OCI-LY1 (cell line): ENCODE results near the gene ISCU.
"Not testable (repeated sequence)": the region's sequence is repeated elsewhere in the genome, so short reads cannot be mapped to it uniquely, and the experiment has no call there.

Experiments
- H2AFZ ChIP-seq: fragments of 200-600 bp; sonication (generic), shearing (Covaris generic); 2 replicates; pipeline ENCODE4 v1.6.0; 2014; ENCODE audit warnings: antibody characterized with exemption, mild to moderate bottlenecking, low read length
- H3F3A ChIP-seq: fragments of 200-600 bp; sonication (generic), shearing (Covaris generic); 2 replicates; pipeline ENCODE4 v1.6.0; 2014; ENCODE audit warnings: mild to moderate bottlenecking, antibody characterized with exemption, low read length, moderate library complexity; ENCODE audit not compliant: insufficient read depth
- H3K27ac ChIP-seq: fragments of 200-600 bp; sonication (generic); 2 replicates; pipeline ENCODE4 v1.5.1; 2014; ENCODE audit warnings: low read length, mixed run types, mild to moderate bottlenecking, low read depth; ENCODE audit not compliant: poor library complexity, severe bottlenecking
- H3K27me3 ChIP-seq: fragments of 200-600 bp; sonication (generic); 2 replicates; pipeline ENCODE4 v1.6.0; 2014; ENCODE audit warnings: antibody characterized with exemption, mild to moderate bottlenecking, low read length, moderate library complexity; ENCODE audit not compliant: insufficient read depth
- H3K36me3 ChIP-seq: fragments of 200-600 bp; sonication (generic); 2 replicates; pipeline ENCODE4 v1.6.1; 2014; ENCODE audit warnings: mild to moderate bottlenecking, antibody characterized with exemption, low read length, moderate library complexity, mixed read lengths; ENCODE audit not compliant: insufficient read depth
- H3K4me1 ChIP-seq: fragments of 200-600 bp; sonication (generic); 2 replicates; pipeline ENCODE4 v1.5.1; 2014; ENCODE audit warnings: mild to moderate bottlenecking, low read length, moderate library complexity; ENCODE audit not compliant: insufficient read depth, severe bottlenecking
- H3K4me2 ChIP-seq: fragments of 200-600 bp; sonication (generic), shearing (Covaris generic); 2 replicates; pipeline ENCODE4 v1.6.1; 2014; ENCODE audit warnings: low read length
- H3K4me3 ChIP-seq: fragments of 200-600 bp; sonication (generic); 2 replicates; pipeline ENCODE4 v1.5.1; 2014; ENCODE audit warnings: low read length, low read depth, mild to moderate bottlenecking, mixed read lengths; ENCODE audit not compliant: poor library complexity, severe bottlenecking
- H3K79me2 ChIP-seq: fragments of 200-600 bp; shearing (Covaris generic); 2 replicates; pipeline ENCODE4 v1.6.1; 2016; ENCODE audit warnings: mixed run types, low read length, mixed read lengths; ENCODE audit not compliant: insufficient read depth
- H3K9ac ChIP-seq: fragments of 200-600 bp; sonication (generic), shearing (Covaris generic); 2 replicates; pipeline ENCODE4 v1.6.1; 2014; ENCODE audit warnings: mild to moderate bottlenecking, low read length, mixed read lengths
- H3K9me2 ChIP-seq: fragments of 200-600 bp; sonication (generic), shearing (Covaris generic); 2 replicates; pipeline ENCODE4 v1.6.1; 2014; ENCODE audit warnings: low read depth, mild to moderate bottlenecking, low read length, mixed read lengths
- H3K9me3 ChIP-seq: fragments of 200-600 bp; shearing (Covaris generic); 2 replicates; pipeline ENCODE4 v1.6.1; 2014; ENCODE audit warnings: low read length, mixed read lengths
- H4K20me1 ChIP-seq: fragments of 200-600 bp; sonication (generic), shearing (Covaris generic); 2 replicates; pipeline ENCODE4 v1.6.0; 2016; ENCODE audit warnings: mild to moderate bottlenecking, low read length; ENCODE audit not compliant: insufficient read depth
- EZH2 ChIP-seq: fragments of 200-600 bp; sonication (generic), shearing (Covaris generic); IDR thresholded peaks from 2 replicates; pipeline ENCODE4 v1.8.0; 2017; ENCODE audit warnings: borderline replicate concordance, mixed run types, mild to moderate bottlenecking, antibody characterized with exemption, low read length, moderate library complexity, mixed read lengths
- TF ChIP-seq, protein P1 (sequence below): fragments of 200-600 bp; sonication (generic), shearing (Covaris generic); IDR thresholded peaks from 2 replicates; pipeline ENCODE4 v1.5.1; 2017; ENCODE audit warnings: mild to moderate bottlenecking, antibody characterized with exemption, low read length, moderate library complexity, mixed read lengths

The ISCU gene

DNA sequence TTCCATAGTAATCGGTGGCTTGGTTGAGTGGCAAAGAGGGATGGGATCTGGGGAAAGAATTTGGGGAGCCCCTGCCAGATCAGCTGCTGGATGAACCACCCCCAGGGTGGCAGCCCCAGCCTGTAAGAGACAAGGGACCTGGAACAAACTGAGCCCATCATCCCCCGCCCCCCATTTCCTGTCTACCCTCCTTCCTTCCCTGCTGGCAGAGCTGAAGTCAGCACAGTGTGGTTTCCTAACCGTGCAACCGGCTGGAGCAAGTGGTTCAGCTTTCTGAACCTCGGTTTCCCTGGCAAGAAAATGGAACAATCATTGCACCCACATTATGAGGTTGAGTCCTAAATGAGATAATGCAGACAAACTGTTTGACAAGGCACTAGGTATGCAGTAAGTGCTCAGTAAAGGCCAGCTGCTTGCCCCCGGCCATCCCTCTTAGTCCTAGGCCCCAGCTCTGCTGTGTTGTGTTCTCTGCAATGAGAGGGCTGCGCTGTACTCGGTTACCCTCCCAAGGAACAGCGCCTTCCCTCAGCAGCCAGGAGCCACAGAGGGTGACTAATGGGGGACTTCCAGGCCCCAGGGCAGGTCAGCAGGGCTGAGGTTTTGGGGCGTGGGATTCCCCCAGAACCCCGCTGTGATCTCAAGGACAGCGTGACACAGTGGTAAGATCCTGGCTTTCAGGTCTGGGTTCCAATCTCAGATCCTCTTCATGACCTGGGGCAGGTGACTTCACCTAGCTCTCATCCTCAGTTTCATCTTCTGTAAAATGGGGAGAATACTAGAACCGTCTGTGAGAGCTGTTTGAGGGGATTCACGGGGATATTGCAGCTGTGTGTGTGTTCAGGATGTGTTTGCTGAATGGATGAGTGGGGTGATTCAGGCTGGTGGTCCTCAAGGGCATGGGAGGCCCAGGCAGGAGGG is 54.8 kb downstream of the ISCU start:
- Histone ChIP-seq H3K79me2 (no peaks in the 10 kb centered on the region), H3K9me2 (no peaks in the 10 kb centered on the region), H4K20me1 (no peaks in the 10 kb centered on the region), H3K9ac (no peak overlapping the region), H3K4me2 (peak overlapping the region; percentile 16; the same call in 1 of the 2 replicates), H3K9me3 (peaks cover 4% of the 10 kb centered on the region; the same call in 1 of the 2 replicates), H3F3A (no peaks in the 10 kb centered on the region), H3K4me1 (peaks cover 16% of the 10 kb centered on the region), H2AFZ (no peak overlapping the region), H3K4me3 (no peak overlapping the region), H3K36me3 (no peaks in the 10 kb centered on the region; the same call in 1 of the 2 replicates), H3K27ac (peak overlapping the region; percentile 70), H3K27me3 (no peaks in the 10 kb centered on the region)
- TF ChIP-seq, protein P1, sequence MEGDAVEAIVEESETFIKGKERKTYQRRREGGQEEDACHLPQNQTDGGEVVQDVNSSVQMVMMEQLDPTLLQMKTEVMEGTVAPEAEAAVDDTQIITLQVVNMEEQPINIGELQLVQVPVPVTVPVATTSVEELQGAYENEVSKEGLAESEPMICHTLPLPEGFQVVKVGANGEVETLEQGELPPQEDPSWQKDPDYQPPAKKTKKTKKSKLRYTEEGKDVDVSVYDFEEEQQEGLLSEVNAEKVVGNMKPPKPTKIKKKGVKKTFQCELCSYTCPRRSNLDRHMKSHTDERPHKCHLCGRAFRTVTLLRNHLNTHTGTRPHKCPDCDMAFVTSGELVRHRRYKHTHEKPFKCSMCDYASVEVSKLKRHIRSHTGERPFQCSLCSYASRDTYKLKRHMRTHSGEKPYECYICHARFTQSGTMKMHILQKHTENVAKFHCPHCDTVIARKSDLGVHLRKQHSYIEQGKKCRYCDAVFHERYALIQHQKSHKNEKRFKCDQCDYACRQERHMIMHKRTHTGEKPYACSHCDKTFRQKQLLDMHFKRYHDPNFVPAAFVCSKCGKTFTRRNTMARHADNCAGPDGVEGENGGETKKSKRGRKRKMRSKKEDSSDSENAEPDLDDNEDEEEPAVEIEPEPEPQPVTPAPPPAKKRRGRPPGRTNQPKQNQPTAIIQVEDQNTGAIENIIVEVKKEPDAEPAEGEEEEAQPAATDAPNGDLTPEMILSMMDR, result no peak
- TF ChIP-seq EZH2, result no peak

DNA sequence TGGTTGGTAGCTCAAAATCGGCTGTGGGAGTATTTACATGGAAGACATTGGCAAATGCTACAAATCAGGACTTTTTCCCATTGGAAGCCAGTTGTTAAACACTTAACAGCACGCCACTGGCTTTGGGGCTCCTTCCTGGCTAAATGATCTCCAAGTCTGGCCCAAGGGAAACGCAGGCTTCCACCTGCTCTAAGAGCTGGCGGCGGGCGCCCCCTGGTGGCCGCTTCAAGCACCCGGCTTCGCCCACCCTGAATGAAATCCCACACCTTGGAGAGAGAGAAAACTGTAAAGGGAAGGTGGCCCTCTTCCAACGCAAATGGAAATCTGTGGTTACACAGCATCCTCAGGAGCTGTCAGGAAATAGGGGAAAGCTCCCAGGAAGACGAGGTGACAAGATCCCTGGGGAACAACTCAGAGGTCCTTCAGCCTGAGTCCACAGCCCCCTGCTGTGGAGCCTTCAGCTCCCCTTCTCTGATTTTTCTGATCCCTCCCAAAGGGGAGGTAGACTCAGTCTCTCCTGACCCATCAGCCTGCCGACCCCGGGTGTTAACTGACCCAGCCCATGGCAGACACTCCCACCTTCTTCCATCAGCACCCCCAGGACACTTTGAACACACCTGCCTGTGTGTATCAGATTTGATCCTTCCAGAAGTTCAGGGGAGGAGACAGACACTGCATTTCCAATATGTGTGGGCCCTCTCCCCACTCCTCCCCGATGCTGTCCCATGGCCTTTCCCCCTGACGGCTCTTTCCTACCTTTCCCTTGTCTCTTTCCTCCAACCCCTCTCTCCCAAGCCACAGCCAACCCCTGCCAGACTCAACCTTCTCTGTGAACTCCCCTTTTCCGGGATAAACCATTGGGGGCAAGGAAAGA is 55.9 kb downstream of the ISCU start:
- no peak overlapping the region for H3K27ac ChIP-seq
- TF ChIP-seq EZH2, result no peak
- TF ChIP-seq, protein P1, result peak; percentile 75
- no peak overlapping the region for H2AFZ ChIP-seq
- H3K4me2 ChIP-seq, result no peak overlapping the region
- H3K9me2 ChIP-seq, result no peaks in the 10 kb centered on the region
- H3K9me3 ChIP-seq, result peaks cover 4% of the 10 kb centered on the region; the same call in 1 of the 2 replicates
- no peak overlapping the region for H3K9ac ChIP-seq
- H4K20me1 ChIP-seq, result no peaks in the 10 kb centered on the region
- H3F3A ChIP-seq, result no peaks in the 10 kb centered on the region
- H3K36me3 ChIP-seq, result no peaks in the 10 kb centered on the region; the same call in 1 of the 2 replicates
- no peaks in the 10 kb centered on the region for H3K27me3 ChIP-seq
- H3K79me2 ChIP-seq, result no peaks in the 10 kb centered on the region
- H3K4me1 ChIP-seq, result peaks cover 21% of the 10 kb centered on the region
- H3K4me3 ChIP-seq, result no peak overlapping the region

DNA sequence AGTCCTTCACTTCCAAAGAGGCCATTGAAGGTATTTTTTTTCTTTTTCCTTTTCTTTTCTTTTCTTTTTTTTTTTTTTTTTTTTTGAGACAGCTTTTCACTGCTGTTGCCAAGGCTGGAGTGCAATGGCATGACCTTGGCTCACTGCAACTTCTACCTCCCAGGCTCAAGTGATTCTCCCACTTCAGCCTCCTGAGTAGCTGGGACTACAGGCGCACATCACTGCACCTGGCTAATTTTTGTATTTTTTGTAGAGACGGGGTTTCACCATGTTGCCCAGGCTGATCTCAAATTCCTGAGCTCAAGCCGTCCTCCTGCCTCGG is 56.5 kb downstream of the ISCU start:
- H3K4me3 ChIP-seq, H3K36me3 ChIP-seq, H3K9me2 ChIP-seq, H4K20me1 ChIP-seq, H3K4me2 ChIP-seq, H3K79me2 ChIP-seq, H3K9ac ChIP-seq, H3K9me3 ChIP-seq, H3K27me3 ChIP-seq, H3F3A ChIP-seq, H3K27ac ChIP-seq, H2AFZ ChIP-seq: not testable (repeated sequence)
- H3K4me1 ChIP-seq, result peaks cover 21% of the 10 kb centered on the region
